GM12875 (cell line): ENCODE results near the gene PRRG3.
A peak's percentile ranks its signal among the peaks of the same experiment; 100 is the strongest.

Source experiments
- H3K4me3 ChIP-seq: one replicate; pipeline ENCODE4 v1.5.1; 2011; ENCODE audit warnings: low read depth, low read length, control low read depth
- TF ChIP-seq, protein P1 (sequence below): IDR thresholded peaks from 2 replicates; pipeline ENCODE4 v1.5.1; 2011; ENCODE audit warnings: low read depth, mild to moderate bottlenecking, control low read depth, inconsistent platforms, low read length, moderate library complexity, borderline replicate concordance; ENCODE audit not compliant: insufficient read depth

PRRG3 gene

DNA sequence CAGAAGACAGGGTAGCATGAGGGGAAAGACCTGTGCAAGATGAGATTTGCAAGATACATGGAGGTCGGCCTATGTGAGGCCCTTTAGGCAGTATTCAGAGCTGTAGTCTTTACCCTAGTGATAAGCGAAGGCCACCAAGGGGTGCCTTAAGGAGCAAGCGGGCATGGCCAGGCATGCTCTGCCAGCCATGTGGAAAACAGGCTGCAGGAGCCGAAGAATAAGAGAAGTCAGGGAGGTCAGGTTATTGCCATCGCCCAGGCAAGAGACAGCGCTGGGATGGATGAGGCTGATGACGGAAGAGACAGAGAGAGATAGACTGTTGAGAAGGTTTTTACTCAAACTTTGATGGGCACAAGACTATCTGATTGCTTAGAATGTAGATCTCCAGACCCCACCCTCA is 13.6 kb downstream of the PRRG3 start:
- TF ChIP-seq, protein P1, sequence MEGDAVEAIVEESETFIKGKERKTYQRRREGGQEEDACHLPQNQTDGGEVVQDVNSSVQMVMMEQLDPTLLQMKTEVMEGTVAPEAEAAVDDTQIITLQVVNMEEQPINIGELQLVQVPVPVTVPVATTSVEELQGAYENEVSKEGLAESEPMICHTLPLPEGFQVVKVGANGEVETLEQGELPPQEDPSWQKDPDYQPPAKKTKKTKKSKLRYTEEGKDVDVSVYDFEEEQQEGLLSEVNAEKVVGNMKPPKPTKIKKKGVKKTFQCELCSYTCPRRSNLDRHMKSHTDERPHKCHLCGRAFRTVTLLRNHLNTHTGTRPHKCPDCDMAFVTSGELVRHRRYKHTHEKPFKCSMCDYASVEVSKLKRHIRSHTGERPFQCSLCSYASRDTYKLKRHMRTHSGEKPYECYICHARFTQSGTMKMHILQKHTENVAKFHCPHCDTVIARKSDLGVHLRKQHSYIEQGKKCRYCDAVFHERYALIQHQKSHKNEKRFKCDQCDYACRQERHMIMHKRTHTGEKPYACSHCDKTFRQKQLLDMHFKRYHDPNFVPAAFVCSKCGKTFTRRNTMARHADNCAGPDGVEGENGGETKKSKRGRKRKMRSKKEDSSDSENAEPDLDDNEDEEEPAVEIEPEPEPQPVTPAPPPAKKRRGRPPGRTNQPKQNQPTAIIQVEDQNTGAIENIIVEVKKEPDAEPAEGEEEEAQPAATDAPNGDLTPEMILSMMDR = no peak
- no peak overlapping the region for H3K4me3 ChIP-seq

DNA sequence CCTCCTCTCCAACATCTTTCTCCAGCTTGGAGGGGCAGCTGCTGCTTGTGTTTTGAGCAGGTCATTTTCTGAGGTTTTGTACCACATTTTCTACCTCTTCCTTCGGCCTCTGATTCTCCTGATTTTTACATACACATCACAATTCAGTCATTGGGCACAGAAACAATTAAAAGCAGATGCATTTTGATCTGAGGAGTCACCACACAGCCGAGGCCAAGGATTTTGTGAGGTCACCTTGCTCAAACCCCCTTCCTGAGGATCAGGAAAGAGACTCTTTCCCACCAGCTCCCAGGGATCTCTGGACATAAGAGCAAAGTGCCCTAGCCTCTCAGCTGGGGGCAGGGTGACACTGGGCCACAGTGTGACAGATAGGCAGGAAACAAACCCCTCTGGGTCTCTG is 15.2 kb downstream of the PRRG3 start:
- no peak overlapping the region for H3K4me3 ChIP-seq
- TF ChIP-seq, protein P1 = no peak

DNA sequence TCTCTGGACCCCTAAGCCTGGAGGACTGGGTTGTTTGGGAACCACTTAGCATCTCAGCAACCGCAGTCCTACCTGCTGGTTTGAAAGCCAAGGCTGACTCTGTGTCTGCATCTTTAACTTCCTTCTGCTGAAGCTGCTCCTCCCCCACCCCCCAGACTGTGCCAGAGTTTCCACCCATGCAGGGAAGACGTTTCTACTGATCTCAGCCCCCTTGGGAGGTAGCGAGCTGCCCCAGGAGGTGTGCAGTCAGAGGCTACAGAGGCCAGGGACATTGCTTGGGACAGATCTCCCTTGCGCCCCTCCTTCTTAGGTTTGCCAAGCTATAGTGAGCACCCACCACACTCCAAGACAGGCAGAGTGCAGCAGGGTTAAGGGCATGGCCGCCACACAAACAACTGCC is 15.9 kb downstream of the PRRG3 start:
- no peak overlapping the region for H3K4me3 ChIP-seq
- TF ChIP-seq, protein P1 = no peak

DNA sequence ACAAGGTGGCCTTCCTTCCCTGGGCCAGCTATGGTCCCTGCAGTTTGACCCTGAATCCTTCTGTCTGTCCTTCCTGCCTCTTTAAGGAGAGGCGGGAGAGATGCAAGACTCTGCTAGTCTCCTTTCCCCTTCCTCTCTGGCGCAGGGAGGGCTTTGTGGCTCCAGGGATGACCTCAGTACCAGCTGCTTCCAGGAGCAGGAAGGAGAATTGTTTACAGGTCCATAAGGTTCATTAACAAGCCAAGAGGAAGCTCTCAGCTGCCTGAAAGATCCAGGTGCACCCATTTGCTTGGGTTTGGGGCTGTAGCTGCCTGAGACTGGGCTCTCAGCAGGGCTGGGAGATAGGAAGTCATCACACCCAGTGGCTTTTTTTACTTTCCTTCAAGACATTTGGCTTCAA is 16.5 kb downstream of the PRRG3 start:
- TF ChIP-seq, protein P1 = no peak

DNA sequence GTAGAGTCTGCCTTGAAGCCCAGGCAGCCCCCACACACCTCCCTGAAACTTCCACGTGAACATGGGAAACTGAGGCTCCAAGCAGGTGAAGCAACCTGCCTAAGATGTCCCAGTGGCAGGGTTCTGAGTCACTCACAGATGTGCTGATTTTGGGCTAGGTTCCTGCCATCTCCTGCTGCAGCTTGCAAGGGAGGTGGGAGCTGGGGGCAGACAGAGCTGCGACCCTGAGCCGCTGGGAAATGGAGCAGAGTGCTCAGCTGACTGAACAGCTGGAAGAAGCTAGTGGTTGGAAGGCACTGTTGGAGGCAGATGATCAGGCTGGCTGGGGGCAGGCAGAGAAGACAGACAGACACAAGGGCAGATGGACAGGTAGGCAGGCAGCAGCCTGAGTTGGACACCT is 17.0 kb downstream of the PRRG3 start:
- no peak overlapping the region for H3K4me3 ChIP-seq
- TF ChIP-seq, protein P1 = no peak

More for the DNA sequence above, 16.5 kb downstream of the PRRG3 start:
- H3K4me3 ChIP-seq = no peak overlapping the region

DNA sequence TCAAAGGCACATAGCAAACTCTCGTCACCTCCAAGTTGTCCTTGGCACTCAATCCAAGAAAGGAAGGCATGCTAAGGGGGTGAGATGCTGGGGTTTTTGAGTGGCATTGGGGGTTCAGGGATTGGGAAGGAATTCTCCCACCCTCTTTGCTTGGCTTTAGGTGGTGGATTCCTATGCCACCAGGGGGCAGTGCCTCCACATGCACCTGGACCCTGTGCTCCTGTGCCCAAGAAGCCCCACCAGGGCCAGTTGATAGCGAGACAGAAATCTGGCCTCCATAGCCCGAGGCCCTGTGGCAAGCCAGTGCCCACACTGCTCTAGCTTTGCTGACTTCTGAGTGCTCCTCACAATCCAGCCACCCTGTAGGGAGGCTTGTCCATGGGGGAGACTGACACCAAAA is 18.6 kb downstream of the PRRG3 start:
- TF ChIP-seq, protein P1 = peak; percentile 73
- no peak overlapping the region for H3K4me3 ChIP-seq

DNA sequence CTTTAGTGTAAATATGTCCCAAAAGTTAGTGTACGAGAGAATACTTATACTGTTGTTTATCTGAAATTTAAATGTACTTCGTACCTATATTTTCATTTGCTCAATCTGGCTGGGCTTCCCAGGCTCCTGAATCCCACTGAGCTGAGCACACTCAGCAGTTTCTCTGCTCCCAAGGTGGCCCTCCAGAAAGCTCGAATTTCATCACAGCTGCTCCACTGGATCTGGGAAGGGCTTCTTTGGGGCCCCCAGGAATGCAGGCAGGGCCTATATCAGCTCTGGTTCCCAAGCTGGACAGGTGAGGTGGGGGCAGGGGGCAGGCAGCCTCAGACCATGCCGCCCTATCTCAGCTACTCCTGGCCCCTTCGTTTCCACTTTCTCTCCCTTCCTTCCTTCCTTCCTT is 19.1 kb downstream of the PRRG3 start:
- no peak overlapping the region for H3K4me3 ChIP-seq
- TF ChIP-seq, protein P1 = no peak
